Loucy (cell line): ENCODE measurements around the gene TTC13.

Experiments
- EZH2phosphoT487 ChIP-seq: fragments of 200-600 bp; IDR thresholded peaks from 2 replicates; pipeline ENCODE4 v1.6.1; 2018; ENCODE audit warnings: antibody characterized with exemption, mild to moderate bottlenecking, moderate library complexity, borderline replicate concordance
- TF ChIP-seq, protein P1 (sequence below): fragments of 200-600 bp; sonication (generic); conservative IDR thresholded peaks from 2 replicates; pipeline ENCODE4 v1.5.1; 2014; ENCODE audit warnings: mild to moderate bottlenecking, antibody characterized with exemption, low read length

DNA sequence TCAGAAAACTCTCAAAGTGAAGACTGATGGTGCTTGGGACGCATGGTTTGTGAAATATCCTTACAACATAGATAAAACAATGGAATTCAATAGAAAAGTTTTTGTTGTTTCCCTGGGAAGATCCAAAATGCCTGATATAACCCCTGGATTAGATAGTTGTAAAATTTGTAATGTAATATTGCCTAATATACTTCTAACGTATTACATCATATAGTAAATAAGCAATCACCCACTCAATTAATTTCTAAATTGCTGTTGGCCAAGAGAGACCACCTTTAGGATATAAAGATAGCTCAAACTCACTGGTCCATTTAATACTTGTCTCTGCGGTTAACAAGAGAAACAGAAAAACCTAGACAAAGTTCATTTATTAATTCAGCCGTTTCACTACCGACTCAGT, 42.2 kb downstream of the TTC13 start:
- TF ChIP-seq, protein P1, sequence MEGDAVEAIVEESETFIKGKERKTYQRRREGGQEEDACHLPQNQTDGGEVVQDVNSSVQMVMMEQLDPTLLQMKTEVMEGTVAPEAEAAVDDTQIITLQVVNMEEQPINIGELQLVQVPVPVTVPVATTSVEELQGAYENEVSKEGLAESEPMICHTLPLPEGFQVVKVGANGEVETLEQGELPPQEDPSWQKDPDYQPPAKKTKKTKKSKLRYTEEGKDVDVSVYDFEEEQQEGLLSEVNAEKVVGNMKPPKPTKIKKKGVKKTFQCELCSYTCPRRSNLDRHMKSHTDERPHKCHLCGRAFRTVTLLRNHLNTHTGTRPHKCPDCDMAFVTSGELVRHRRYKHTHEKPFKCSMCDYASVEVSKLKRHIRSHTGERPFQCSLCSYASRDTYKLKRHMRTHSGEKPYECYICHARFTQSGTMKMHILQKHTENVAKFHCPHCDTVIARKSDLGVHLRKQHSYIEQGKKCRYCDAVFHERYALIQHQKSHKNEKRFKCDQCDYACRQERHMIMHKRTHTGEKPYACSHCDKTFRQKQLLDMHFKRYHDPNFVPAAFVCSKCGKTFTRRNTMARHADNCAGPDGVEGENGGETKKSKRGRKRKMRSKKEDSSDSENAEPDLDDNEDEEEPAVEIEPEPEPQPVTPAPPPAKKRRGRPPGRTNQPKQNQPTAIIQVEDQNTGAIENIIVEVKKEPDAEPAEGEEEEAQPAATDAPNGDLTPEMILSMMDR: no peak
- no peak for TF ChIP-seq EZH2phosphoT487
